Pulmonary artery endothelial cell (primary cell): Measurements from ENCODE around the gene IFNAR2. TPM values are rescaled to one million over a fixed set of nuclear protein-coding genes. Genes with fewer than 3 reads are reported as not detected.

Source experiments
- DNase-seq: peaks from one replicate; pipeline ENCODE4 v3.0.0-alpha.2; 2011; ENCODE audit warnings: low read depth, low spot score
- total RNA-seq: library from RNA; depleted of rRNA; stranded (reverse); fragments of >200 nt; gene quantifications from 2 replicates; pipeline ENCODE4 v1.2.3, GENCODE V29; 2014

The IFNAR2 gene
- total RNA-seq, 1 donor from 2014 or later, result 13.9 TPM

GRCh38 chr21:33267250-33267649 lies 37.5 kb downstream of the IFNAR2 start:
- no peak for DNase-seq

GRCh38 chr21:33268393-33268736 lies 38.6 kb downstream of the IFNAR2 start:
- DNase-seq, result no peak

- no peak for DNase-seq
Measured at GRCh38 chr21:33268737-33269441, 39.2 kb downstream of the IFNAR2 start.

GRCh38 chr21:33270986-33271385 lies 41.2 kb downstream of the IFNAR2 start:
- no peak for DNase-seq

- DNase-seq, result peak; percentile 20
Measured at GRCh38 chr21:33273044-33273443, 43.3 kb downstream of the IFNAR2 start.

- no peak for DNase-seq
Measured at GRCh38 chr21:33278721-33279120, 49.0 kb downstream of the IFNAR2 start.

- no peak for DNase-seq
Measured at GRCh38 chr21:33279330-33279820, 49.6 kb downstream of the IFNAR2 start.

Other genes with a start within 250 kb of the IFNAR2 start
- not detected in 2 replicates for gene OLIG2, start 204.0 kb upstream of the IFNAR2 start, total RNA-seq
- gene OLIG1, start 159.8 kb upstream of the IFNAR2 start, total RNA-seq, result not detected in 2 replicates
- gene IL10RB, start 36.4 kb downstream of the IFNAR2 start, total RNA-seq, result 37.0 and 39.0 TPM in 2 replicates
- gene IFNAR1, start 95.0 kb downstream of the IFNAR2 start, total RNA-seq, result 20.1 and 28.5 TPM in 2 replicates
- gene IFNGR2, start 173.5 kb downstream of the IFNAR2 start, total RNA-seq, result 63.6 and 68.8 TPM in 2 replicates